DMS 273 treated with DMSO at 0.1 percent for 48 hours (cell line): ENCODE results near the gene LPP.

Experiments used
- DNase-seq: peaks from one replicate; lab custom pipeline; 2025; lab: John Stamatoyannopoulos, UW

LPP gene

GRCh38 chr3:188473591-188474288, 319.8 kb downstream of the LPP start:
- no peak for DNase-seq

- DNase-seq = no peak
These were observed 323.0 kb downstream of the LPP start for GRCh38 chr3:188476935-188477334.

- DNase-seq = no peak
These were observed 326.1 kb downstream of the LPP start for GRCh38 chr3:188480011-188480410.

- no peak for DNase-seq
These were observed 329.0 kb downstream of the LPP start for GRCh38 chr3:188482929-188483328.

- DNase-seq = no peak
These were observed 332.2 kb downstream of the LPP start for GRCh38 chr3:188486126-188486525.

- no peak for DNase-seq
These were observed 333.0 kb downstream of the LPP start for GRCh38 chr3:188486952-188487351.

- no peak for DNase-seq
These were observed 333.7 kb downstream of the LPP start for GRCh38 chr3:188487652-188488051.

- no peak for DNase-seq
These were observed 334.8 kb downstream of the LPP start for GRCh38 chr3:188488801-188489200.

- no peak for DNase-seq
These were observed 335.9 kb downstream of the LPP start for GRCh38 chr3:188489639-188490405.

GRCh38 chr3:188490416-188490815, 336.5 kb downstream of the LPP start:
- no peak for DNase-seq

GRCh38 chr3:188491276-188491687, 337.3 kb downstream of the LPP start:
- DNase-seq = no peak

- no peak for DNase-seq
These were observed 342.4 kb downstream of the LPP start for GRCh38 chr3:188496390-188496789.

- no peak for DNase-seq
These were observed 343.1 kb downstream of the LPP start for GRCh38 chr3:188497021-188497420.

- DNase-seq = no peak
These were observed 349.7 kb downstream of the LPP start for GRCh38 chr3:188503647-188504046.

GRCh38 chr3:188505151-188505550, 351.2 kb downstream of the LPP start:
- no peak for DNase-seq

GRCh38 chr3:188505911-188506310, 352.0 kb downstream of the LPP start:
- DNase-seq = no peak

- no peak for DNase-seq
These were observed 352.5 kb downstream of the LPP start for GRCh38 chr3:188506446-188506845.

GRCh38 chr3:188507244-188507720, 353.3 kb downstream of the LPP start:
- no peak for DNase-seq

- DNase-seq = no peak
These were observed 354.5 kb downstream of the LPP start for GRCh38 chr3:188508454-188508853.

- DNase-seq = no peak
These were observed 355.4 kb downstream of the LPP start for GRCh38 chr3:188509316-188509715.

- no peak for DNase-seq
These were observed 356.4 kb downstream of the LPP start for GRCh38 chr3:188510366-188510765.

- no peak for DNase-seq
These were observed 359.8 kb downstream of the LPP start for GRCh38 chr3:188513662-188514328.

- DNase-seq = no peak
These were observed 362.6 kb downstream of the LPP start for GRCh38 chr3:188516515-188516914.
